Fibroblast of lung (primary cell): ENCODE data around the gene RIPOR3. TPM values are rescaled to one million over a fixed set of nuclear protein-coding genes. Genes with fewer than 3 reads are reported as not detected.

Experiments
- DNase-seq, 2 donors: peaks; one replicate each; pipeline versions ENCODE4 v3.0.0 to v3.0.0-alpha.2; 2010; ENCODE audit warnings: low read depth in 2 of 2
- H2AFZ ChIP-seq: 2 replicates; pipeline ENCODE4 v1.5.1; 2012; ENCODE audit warnings: low read length, control low read depth, inconsistent platforms
- H3K27ac ChIP-seq: 2 replicates; pipeline ENCODE4 v1.5.1; 2011; ENCODE audit warnings: low read length, control low read depth; ENCODE audit not compliant: insufficient read depth
- H3K27me3 ChIP-seq: 2 replicates; pipeline ENCODE4 v1.5.1; 2011; ENCODE audit warnings: mild to moderate bottlenecking, low read length; ENCODE audit not compliant: control insufficient read depth, insufficient read depth
- H3K36me3 ChIP-seq: 2 replicates; pipeline ENCODE4 v1.5.1; 2011; ENCODE audit warnings: low read length; ENCODE audit not compliant: control insufficient read depth, insufficient read depth
- H3K4me1 ChIP-seq: 2 replicates; pipeline ENCODE4 v1.5.1; 2011; ENCODE audit warnings: low read length; ENCODE audit not compliant: control insufficient read depth, insufficient read depth; ENCODE audit errors: extremely low read depth
- H3K4me2 ChIP-seq: 2 replicates; pipeline ENCODE4 v1.5.1; 2011; ENCODE audit warnings: low read length, control low read depth; ENCODE audit not compliant: insufficient read depth; ENCODE audit errors: extremely low read depth
- H3K4me3 ChIP-seq, 4 experiments: fragments of 200-600 bp in 1 of 4; sonication (generic) in 1 of 4; replicated peaks in 1 of 4; 2 replicates each; pipeline ENCODE4 v1.5.1; 2011 to 2016; ENCODE audit warnings: low read length in 4 of 4, low read depth in 3 of 4, mild to moderate bottlenecking in 3 of 4, control low read depth in 2 of 4, inconsistent platforms in 1 of 4, mixed read lengths in 1 of 4; ENCODE audit not compliant: insufficient read depth in 1 of 4; ENCODE audit errors: control extremely low read depth in 1 of 4
- H3K79me2 ChIP-seq: 2 replicates; pipeline ENCODE4 v1.5.1; 2012; ENCODE audit warnings: mild to moderate bottlenecking, low read length, inconsistent platforms; ENCODE audit not compliant: control insufficient read depth, insufficient read depth
- H3K9ac ChIP-seq: 2 replicates; pipeline ENCODE4 v1.5.1; 2011; ENCODE audit warnings: mild to moderate bottlenecking, low read length, control low read depth; ENCODE audit not compliant: insufficient read depth
- H3K9me3 ChIP-seq: 2 replicates; pipeline ENCODE4 v1.5.1; 2012; ENCODE audit warnings: low read depth, low read length; ENCODE audit not compliant: control insufficient read depth, insufficient read depth
- H4K20me1 ChIP-seq: 2 replicates; pipeline ENCODE4 v1.5.1; 2011; ENCODE audit warnings: low read length; ENCODE audit not compliant: control insufficient read depth, insufficient read depth; ENCODE audit errors: extremely low read depth
- EZH2 ChIP-seq: IDR thresholded peaks from 2 replicates; pipeline ENCODE4 v1.5.1; 2012; ENCODE audit warnings: low read length, control low read depth, mild to moderate bottlenecking; ENCODE audit errors: missing control alignments
- polyA plus RNA-seq, 2 donors: library from polyadenylated mRNA; depleted of rRNA in 1 of 2; stranded (reverse) in 1 of 2; unstranded in 1 of 2; fragments of >200 nt; gene quantifications; 2 replicates each; pipeline ENCODE4 v1.2.1, GENCODE V29; 2011 to 2012; ENCODE audit warnings: missing spikeins in 1 of 2
- total RNA-seq: library from RNA; depleted of rRNA; stranded (reverse); fragments of >200 nt; gene quantifications from 2 replicates; pipeline ENCODE4 v1.2.1, GENCODE V29; 2014
- TF ChIP-seq, protein P1 (sequence below), 2 donors: IDR thresholded peaks in 1 of 2; conservative IDR thresholded peaks in 1 of 2; 1 replicate in 1 of 2; 2 replicates in 1 of 2; pipeline ENCODE4 v1.5.1; 2011 to 2012; ENCODE audit warnings: low read length in 2 of 2, control low read depth in 1 of 2, inconsistent platforms in 1 of 2, low read depth in 1 of 2, mild to moderate bottlenecking in 1 of 2

RIPOR3 gene
- total and polyA plus RNA-seq, 2 donors (not counting 1 experiment from before 2014, with no cell fraction given), result 2.0 to 4.1 TPM

DNA sequence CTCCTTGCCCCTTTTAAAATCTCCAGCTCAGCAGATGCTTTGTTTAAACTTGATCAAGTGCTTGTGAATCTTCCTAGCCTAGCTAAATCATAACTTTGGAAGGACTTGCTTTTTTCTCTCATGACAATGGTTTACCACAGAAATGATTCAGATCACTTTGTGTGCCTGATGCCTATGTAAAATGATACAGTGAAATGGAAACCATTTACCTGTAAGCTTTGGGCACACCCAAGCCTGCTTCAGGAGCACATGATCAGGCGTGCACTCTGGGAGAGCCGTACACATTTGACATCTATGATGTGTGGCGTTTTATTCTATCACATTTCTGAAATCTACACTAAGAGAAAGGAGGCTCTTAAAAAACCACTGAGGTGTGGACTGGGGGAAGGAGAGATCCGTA is 140.1 kb downstream of the RIPOR3 start:
- no peak overlapping the region for H3K9ac ChIP-seq
- no peaks in the 10 kb centered on the region for H4K20me1 ChIP-seq
- no peak overlapping the region for H3K27ac ChIP-seq
- no peak overlapping the region for H3K4me3 ChIP-seq
- TF ChIP-seq, protein P1, sequence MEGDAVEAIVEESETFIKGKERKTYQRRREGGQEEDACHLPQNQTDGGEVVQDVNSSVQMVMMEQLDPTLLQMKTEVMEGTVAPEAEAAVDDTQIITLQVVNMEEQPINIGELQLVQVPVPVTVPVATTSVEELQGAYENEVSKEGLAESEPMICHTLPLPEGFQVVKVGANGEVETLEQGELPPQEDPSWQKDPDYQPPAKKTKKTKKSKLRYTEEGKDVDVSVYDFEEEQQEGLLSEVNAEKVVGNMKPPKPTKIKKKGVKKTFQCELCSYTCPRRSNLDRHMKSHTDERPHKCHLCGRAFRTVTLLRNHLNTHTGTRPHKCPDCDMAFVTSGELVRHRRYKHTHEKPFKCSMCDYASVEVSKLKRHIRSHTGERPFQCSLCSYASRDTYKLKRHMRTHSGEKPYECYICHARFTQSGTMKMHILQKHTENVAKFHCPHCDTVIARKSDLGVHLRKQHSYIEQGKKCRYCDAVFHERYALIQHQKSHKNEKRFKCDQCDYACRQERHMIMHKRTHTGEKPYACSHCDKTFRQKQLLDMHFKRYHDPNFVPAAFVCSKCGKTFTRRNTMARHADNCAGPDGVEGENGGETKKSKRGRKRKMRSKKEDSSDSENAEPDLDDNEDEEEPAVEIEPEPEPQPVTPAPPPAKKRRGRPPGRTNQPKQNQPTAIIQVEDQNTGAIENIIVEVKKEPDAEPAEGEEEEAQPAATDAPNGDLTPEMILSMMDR (conservative IDR thresholded peaks at IDR 0.05 in 1 of 2, IDR thresholded peaks at IDR 0.05 in 1 of 2; ENCODE audit: low read depth in 1 of 2, low read length in 2 of 2), result no peak
- TF ChIP-seq EZH2, result no peak
- H3K79me2 ChIP-seq, result peaks cover 33% of the 10 kb centered on the region
- no peaks in the 10 kb centered on the region for H3K27me3 ChIP-seq
- no peak overlapping the region for H2AFZ ChIP-seq
- H3K4me2 ChIP-seq, result no peak overlapping the region
- H3K4me1 ChIP-seq, result peaks cover 5% of the 10 kb centered on the region
- H3K9me3 ChIP-seq, result no peaks in the 10 kb centered on the region
- no peak for DNase-seq
- H3K36me3 ChIP-seq, result no peaks in the 10 kb centered on the region

DNA sequence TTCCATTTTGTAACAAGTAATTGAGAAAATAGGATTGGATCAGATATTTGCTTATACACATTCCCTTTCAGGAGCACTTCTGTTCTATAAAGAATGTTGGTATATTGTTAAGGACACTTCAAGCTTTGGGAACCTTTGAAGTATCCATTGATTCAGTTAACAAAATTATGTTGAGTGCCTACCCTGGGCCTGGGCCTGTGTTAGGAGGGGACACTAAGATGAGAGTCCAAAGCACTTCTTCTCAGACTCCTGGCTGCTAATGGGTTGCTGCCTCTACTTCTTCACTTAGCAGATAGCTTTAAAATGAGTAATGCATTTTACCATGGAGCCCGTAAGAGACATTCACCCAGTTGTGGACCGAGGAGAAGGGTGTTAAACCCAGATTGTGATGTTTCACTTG is 140.8 kb downstream of the RIPOR3 start:
- Histone ChIP-seq H3K9me3 (no peaks in the 10 kb centered on the region), H3K4me1 (peaks cover 5% of the 10 kb centered on the region), H2AFZ (no peak overlapping the region), H3K79me2 (peaks cover 41% of the 10 kb centered on the region), H3K27me3 (no peaks in the 10 kb centered on the region), H3K27ac (no peak overlapping the region), H4K20me1 (no peaks in the 10 kb centered on the region), H3K4me2 (no peak overlapping the region), H3K4me3 (no peak overlapping the region), H3K36me3 (no peaks in the 10 kb centered on the region), H3K9ac (no peak overlapping the region)
- no peak for DNase-seq
- TF ChIP-seq, protein P1 (conservative IDR thresholded peaks at IDR 0.05 in 1 of 2, IDR thresholded peaks at IDR 0.05 in 1 of 2; ENCODE audit: low read depth in 1 of 2, low read length in 2 of 2), result no peak
- TF ChIP-seq EZH2, result no peak

DNA sequence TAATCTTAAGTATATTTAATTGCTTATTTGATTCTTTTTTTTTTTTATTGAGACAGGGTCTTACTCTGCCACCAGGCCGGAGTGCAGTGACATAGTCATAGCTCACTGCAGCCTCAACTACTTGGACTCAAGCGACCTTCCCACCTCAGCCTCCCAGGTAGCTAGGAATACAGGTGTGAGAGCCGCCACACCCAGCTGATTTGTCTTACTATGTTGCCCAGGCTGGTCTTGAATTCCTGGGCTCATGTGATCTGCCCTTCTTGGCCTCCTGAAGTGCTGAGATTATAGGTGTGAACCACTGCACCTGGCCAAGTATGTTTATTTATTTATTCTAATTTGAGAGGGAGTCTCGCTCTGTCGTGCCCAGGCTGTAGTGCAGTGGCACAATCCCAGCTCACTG is 142.9 kb downstream of the RIPOR3 start:
- Histone ChIP-seq H3K27me3 (no peaks in the 10 kb centered on the region), H3K79me2 (peaks cover 56% of the 10 kb centered on the region), H3K27ac (no peak overlapping the region), H3K9me3 (no peaks in the 10 kb centered on the region), H4K20me1 (no peaks in the 10 kb centered on the region), H3K4me2 (no peak overlapping the region), H3K4me3 (no peak overlapping the region), H2AFZ (no peak overlapping the region), H3K9ac (no peak overlapping the region), H3K36me3 (no peaks in the 10 kb centered on the region), H3K4me1 (peaks cover 7% of the 10 kb centered on the region)
- TF ChIP-seq, protein P1 (conservative IDR thresholded peaks at IDR 0.05 in 1 of 2, IDR thresholded peaks at IDR 0.05 in 1 of 2; ENCODE audit: low read depth in 1 of 2, low read length in 2 of 2), result no peak
- TF ChIP-seq EZH2, result no peak
- no peak for DNase-seq
